K562 (cell line): Measurements from ENCODE around the gene MINK1. TPM values are rescaled to one million over a fixed set of nuclear protein-coding genes. Genes with fewer than 3 reads are reported as not detected.

Experiments
- ARID4B ChIP-seq: sonication (generic); formaldehyde crosslinking; IDR thresholded peaks from 2 replicates; pipeline ENCODE4 v1.8.0; 2022; ENCODE audit warnings: mild to moderate bottlenecking, missing genetic modification reagents
- BRD9 ChIP-seq: fragments of 450-650 bp; IDR thresholded peaks from 2 replicates; pipeline ENCODE4 v1.6.1; 2018; ENCODE audit warnings: low read depth; ENCODE audit not compliant: partially characterized antibody
- FOXK2 ChIP-seq, 2 experiments: fragments of 450-650 bp; IDR thresholded peaks in 1 of 2; conservative IDR thresholded peaks in 1 of 2; 2 replicates each; pipeline ENCODE4 v1.6.1; 2016; ENCODE audit warnings: low read depth in 2 of 2, mild to moderate bottlenecking in 1 of 2
- HLTF ChIP-seq: fragments of 450-650 bp; IDR thresholded peaks from 2 replicates; pipeline ENCODE4 v1.6.1; 2016
- KAT7 ChIP-seq: sonication (generic); formaldehyde crosslinking; IDR thresholded peaks from 2 replicates; pipeline ENCODE4 v1.8.0; 2022; ENCODE audit warnings: missing genetic modification reagents, mild to moderate bottlenecking, borderline replicate concordance
- MLLT1 ChIP-seq, 2 experiments: fragments of 450-650 bp; IDR thresholded peaks; 2 replicates each; pipeline ENCODE4 v1.6.1; 2016
- NFXL1 ChIP-seq: fragments of 450-650 bp; formaldehyde crosslinking; IDR thresholded peaks from 2 replicates; pipeline ENCODE4 v1.4.0; 2021; ENCODE audit warnings: mild to moderate bottlenecking
- NKRF ChIP-seq: fragments of 450-650 bp; IDR thresholded peaks from 2 replicates; pipeline ENCODE4 v1.6.1; 2016; ENCODE audit warnings: borderline replicate concordance
- PRPF4 ChIP-seq: fragments of 200-400 bp; formaldehyde crosslinking; IDR thresholded peaks from one replicate; pipeline ENCODE4 v1.6.1; 2017; ENCODE audit warnings: low read length, low read depth, mild to moderate bottlenecking; ENCODE audit not compliant: insufficient read depth, poor library complexity, severe bottlenecking
- SPI1 ChIP-seq: IDR thresholded peaks from 2 replicates; pipeline ENCODE4 v1.6.1; 2011; ENCODE audit warnings: low read depth, low read length, control low read depth, borderline replicate concordance
- polyA plus RNA-seq, 8 experiments: library from polyadenylated mRNA; depleted of rRNA in 4 of 8; stranded (reverse) in 5 of 8; unstranded in 3 of 8; fragments of >200 nt; fragmentation: Nextera tagmentation in 2 of 8; fragmentation: Illumina TruSeq in 1 of 8; extraction: Ambion mirVana in 2 of 8; extraction: Trizol in 1 of 8; gene quantifications; 2 replicates each; pipeline versions ENCODE4 v1.2.1 to v1.2.3, GENCODE V29; 2011 to 2014; ENCODE audit warnings: inconsistent platforms in 1 of 8, missing spikeins in 1 of 8
- total RNA-seq, 7 experiments: library from RNA; depleted of rRNA in 6 of 7; stranded (reverse); fragments of >200 nt in 6 of 7; fragmentation: Illumina TruSeq in 2 of 7; extraction: Trizol in 2 of 7; gene quantifications; 2 replicates each; pipeline versions ENCODE4 v1.2.1 to v1.2.3, GENCODE V29; 2011 to 2021; ENCODE audit warnings: low replicate concordance in 1 of 7
- TF ChIP-seq, protein P1 (sequence below), 2 experiments: fragments of 450-650 bp; conservative IDR thresholded peaks; 2 replicates each; pipeline ENCODE4 v1.6.1; 2017; ENCODE audit warnings: mild to moderate bottlenecking in 2 of 2, moderate library complexity in 2 of 2

The MINK1 gene
- total and polyA plus RNA-seq, 9 of the 15 experiments (the other 6 are each of a cell fraction or from before 2014, with no cell fraction given): 0.11 to 54.2 (median 14.9) TPM

GRCh38 chr17:4833941-4834680 lies 971 bp downstream of the MINK1 start (continued):
- TF ChIP-seq MLLT1 (IDR thresholded peaks at IDR 0.05): 0 out of 4 replicates have a peak, but pooled peaks of 1 of the 2 experiments have one; percentile 27
- TF ChIP-seq HLTF: 0 out of 2 replicates have a peak, but pooled peaks have one; percentile 70
- TF ChIP-seq KAT7: 0 out of 2 replicates have a peak, but pooled peaks have one; percentile 44
- peak; percentile 57 for TF ChIP-seq BRD9
- TF ChIP-seq FOXK2 (conservative IDR thresholded peaks at IDR 0.05 in 1 of 2, IDR thresholded peaks at IDR 0.05 in 1 of 2; ENCODE audit: low read depth in 2 of 2): peak; percentile 61 to 83; a peak in 3 of 4 replicates
- no peak for TF ChIP-seq SPI1
- no peak for TF ChIP-seq ARID4B (CRISPR knock-in tag)
- TF ChIP-seq NFXL1 (CRISPR knock-in tag): no peak
- TF ChIP-seq PRPF4: no peak
- TF ChIP-seq, protein P1, sequence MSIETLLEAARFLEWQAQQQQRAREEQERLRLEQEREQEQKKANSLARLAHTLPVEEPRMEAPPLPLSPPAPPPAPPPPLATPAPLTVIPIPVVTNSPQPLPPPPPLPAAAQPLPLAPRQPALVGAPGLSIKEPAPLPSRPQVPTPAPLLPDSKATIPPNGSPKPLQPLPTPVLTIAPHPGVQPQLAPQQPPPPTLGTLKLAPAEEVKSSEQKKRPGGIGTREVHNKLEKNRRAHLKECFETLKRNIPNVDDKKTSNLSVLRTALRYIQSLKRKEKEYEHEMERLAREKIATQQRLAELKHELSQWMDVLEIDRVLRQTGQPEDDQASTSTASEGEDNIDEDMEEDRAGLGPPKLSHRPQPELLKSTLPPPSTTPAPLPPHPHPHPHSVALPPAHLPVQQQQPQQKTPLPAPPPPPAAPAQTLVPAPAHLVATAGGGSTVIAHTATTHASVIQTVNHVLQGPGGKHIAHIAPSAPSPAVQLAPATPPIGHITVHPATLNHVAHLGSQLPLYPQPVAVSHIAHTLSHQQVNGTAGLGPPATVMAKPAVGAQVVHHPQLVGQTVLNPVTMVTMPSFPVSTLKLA (conservative IDR thresholded peaks at IDR 0.05): peak; percentile 75 to 78
- peak; percentile 39; the same call in 1 of the 2 replicates for TF ChIP-seq NKRF
